Activated naive CD8-positive, alpha-beta T cell treated with anti-CD3 and anti-CD28 coated beads, Interleukin-2, amount 50 U/mL, for 16 hours (primary cell): Measurements from ENCODE around the gene RBM4.
"Not testable (repeated sequence)": the region's sequence is repeated elsewhere in the genome, so short reads cannot be mapped to it uniquely, and the experiment has no call there.

Experiments
- DNase-seq: peaks from one replicate; pipeline ENCODE4 v3.0.0-alpha.2; 2020; ENCODE audit warnings: low read depth, low spot score

RBM4 gene, protein sequence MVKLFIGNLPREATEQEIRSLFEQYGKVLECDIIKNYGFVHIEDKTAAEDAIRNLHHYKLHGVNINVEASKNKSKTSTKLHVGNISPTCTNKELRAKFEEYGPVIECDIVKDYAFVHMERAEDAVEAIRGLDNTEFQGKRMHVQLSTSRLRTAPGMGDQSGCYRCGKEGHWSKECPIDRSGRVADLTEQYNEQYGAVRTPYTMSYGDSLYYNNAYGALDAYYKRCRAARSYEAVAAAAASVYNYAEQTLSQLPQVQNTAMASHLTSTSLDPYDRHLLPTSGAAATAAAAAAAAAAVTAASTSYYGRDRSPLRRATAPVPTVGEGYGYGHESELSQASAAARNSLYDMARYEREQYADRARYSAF

GRCh38 chr11:66638177-66639065 lies at the start of gene RBM4:
Gene RBM4 (plus strand): TSS chr11:66638703. CDS start chr11:66639712, 1,009 bp downstream.
- peak; percentile 94 for DNase-seq

GRCh38 chr11:66589315-66589714 lies 49.2 kb upstream of the RBM4 start:
- DNase-seq, result not testable (repeated sequence)

GRCh38 chr11:66589996-66590675 lies 48.4 kb upstream of the RBM4 start:
- no peak for DNase-seq

- no peak for DNase-seq
Measured at GRCh38 chr11:66591175-66591574, 47.3 kb upstream of the RBM4 start.

- DNase-seq, result peak; percentile 97
Measured at GRCh38 chr11:66592457-66593302, 45.8 kb upstream of the RBM4 start, which contains the start of the genes CCDC87 and CCS. Gene CCDC87 (minus strand): TSS chr11:66593063. CDS start chr11:66593015, 48 bp downstream. Gene CCS (plus strand): TSS chr11:66593185. CDS start chr11:66593262, 77 bp downstream.

- DNase-seq, result no peak
Measured at GRCh38 chr11:66593303-66593635, 45.2 kb upstream of the RBM4 start.

- no peak for DNase-seq
Measured at GRCh38 chr11:66593650-66594049, 44.9 kb upstream of the RBM4 start.

GRCh38 chr11:66595245-66595904 lies 43.1 kb upstream of the RBM4 start:
- no peak for DNase-seq

- no peak for DNase-seq
Measured at GRCh38 chr11:66598993-66599392, 39.5 kb upstream of the RBM4 start.

- no peak for DNase-seq
Measured at GRCh38 chr11:66600219-66600618, 38.3 kb upstream of the RBM4 start.

DNA sequence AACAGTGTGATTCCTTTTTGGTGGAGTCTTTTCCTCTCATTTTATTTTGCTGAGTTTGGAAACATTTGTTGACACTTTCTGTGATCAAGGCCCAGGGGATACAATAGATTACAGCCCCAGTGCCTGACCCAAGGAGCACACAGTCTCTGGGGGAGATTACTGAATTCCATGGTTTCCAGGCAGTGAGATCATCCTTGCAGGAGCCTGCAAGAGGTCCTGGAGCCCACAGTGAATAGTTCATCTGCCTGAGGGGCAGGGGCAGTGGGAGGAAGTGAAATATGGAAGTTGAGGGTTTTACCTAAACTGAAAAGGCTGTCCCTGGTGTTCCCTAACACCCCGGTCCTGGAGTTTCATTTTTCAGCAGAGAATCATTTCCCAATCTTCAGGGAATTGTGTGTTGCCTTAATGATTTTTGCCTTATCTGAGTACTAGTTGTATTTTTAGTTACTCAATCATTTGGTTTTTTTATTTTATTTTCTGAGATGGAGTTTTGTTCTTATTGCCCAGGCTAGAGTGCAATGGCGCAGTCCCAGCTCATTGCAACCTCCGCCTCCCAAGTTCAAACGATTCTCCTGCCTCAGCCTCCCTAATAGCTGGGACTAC lies 37.8 kb upstream of the RBM4 start:
- no peak for DNase-seq

DNA sequence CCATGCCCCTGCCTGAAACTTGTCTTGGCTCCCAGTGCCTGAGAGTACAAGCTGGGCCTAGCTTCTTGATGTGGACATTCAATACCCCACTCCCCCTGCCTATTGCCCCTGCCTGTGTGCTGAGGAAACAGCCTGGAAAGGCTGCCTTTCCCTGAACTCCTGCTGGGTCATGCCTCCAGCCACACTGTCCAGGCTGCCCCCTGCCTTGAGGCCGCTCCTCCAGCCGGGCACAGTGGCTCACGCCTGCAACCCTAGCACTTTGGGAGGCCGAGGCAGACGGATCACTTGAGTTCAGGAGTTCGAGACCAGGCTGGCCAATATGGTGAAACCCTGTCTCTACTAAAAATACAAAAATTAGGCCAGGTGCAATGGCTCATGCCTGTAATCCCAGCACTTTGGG lies 35.4 kb upstream of the RBM4 start:
- DNase-seq, result no peak

- DNase-seq, result no peak
Measured at GRCh38 chr11:66604155-66604554, 34.3 kb upstream of the RBM4 start.

DNA sequence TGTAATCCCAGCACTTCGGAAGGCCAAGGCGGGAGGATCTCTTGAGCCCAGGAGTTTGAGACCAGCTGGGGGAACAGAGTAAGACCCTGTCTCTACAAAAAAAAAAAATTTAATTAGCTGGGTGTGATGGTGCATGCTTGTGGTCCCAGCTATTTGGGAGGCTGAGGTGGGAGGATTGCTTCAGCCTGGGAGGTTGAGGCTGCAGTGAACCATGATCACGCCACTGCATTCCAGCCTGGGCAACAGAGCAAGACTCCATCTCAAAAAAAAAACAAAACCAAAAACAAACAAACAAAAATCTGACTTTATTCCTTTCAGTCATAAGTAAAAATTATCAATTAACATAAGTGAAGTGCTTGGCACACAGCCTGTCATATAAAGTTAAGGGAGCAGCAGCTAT lies 31.9 kb upstream of the RBM4 start:
- not testable (repeated sequence) for DNase-seq

- no peak for DNase-seq
Measured at GRCh38 chr11:66607126-66607834, 31.2 kb upstream of the RBM4 start.

- DNase-seq, result no peak
Measured at GRCh38 chr11:66609721-66610617, 28.5 kb upstream of the RBM4 start.

- DNase-seq, result no peak
Measured at GRCh38 chr11:66612458-66612857, 26.0 kb upstream of the RBM4 start.

DNA sequence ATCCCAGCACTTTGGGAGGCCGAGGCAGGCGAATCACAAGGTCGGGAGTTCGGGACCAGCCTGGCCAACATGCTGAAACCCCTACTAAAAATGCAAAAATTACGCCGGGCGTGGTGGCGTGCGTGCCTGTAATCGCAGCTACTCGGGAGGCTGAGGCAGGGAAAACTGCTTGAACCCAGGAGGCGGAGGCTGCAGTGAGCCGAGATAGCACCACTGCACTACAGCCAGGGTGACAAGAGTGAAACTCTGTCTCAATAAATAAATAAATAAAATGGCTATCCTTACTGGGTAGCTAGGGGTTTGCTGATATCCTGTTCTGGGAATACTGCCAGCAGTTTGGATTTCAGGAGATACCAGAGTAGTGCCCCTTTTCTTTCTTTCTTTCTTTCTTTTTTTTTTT lies 24.4 kb upstream of the RBM4 start:
- DNase-seq, result no peak
